ENCODE data around the gene SAT2.
A peak's percentile ranks its signal among the peaks of the same experiment; 100 is the strongest.
"Not testable (repeated sequence)": the region's sequence is repeated elsewhere in the genome, so short reads cannot be mapped to it uniquely, and the experiment has no call there.

The SAT2 gene

GRCh38 chr17:7633093-7633492 lies 5.5 kb upstream of the SAT2 start:
- DNase-seq = no peak

GRCh38 chr17:7632492-7632894 lies 4.9 kb upstream of the SAT2 start:
- DNase-seq = no peak

GRCh38 chr17:7631398-7632380 lies 4.1 kb upstream of the SAT2 start:
- no peak for DNase-seq

- DNase-seq = no peak
These were observed 2.4 kb upstream of the SAT2 start, which contains the start of gene SHBG for GRCh38 chr17:7629939-7630571. Gene SHBG (plus strand): TSS chr17:7630135. CDS start chr17:7630173, 38 bp downstream.

- DNase-seq = no peak
These were observed 718 bp downstream of the SAT2 start for GRCh38 chr17:7626956-7627249.

GRCh38 chr17:7626307-7626706 lies 1.3 kb downstream of the SAT2 start:
- no peak for DNase-seq

GRCh38 chr17:7625749-7626148 lies 1.9 kb downstream of the SAT2 start:
- not testable (repeated sequence) for DNase-seq

- DNase-seq = no peak
These were observed 4.0 kb downstream of the SAT2 start for GRCh38 chr17:7623661-7624060.

- DNase-seq = no peak
These were observed 6.8 kb downstream of the SAT2 start for GRCh38 chr17:7620835-7621234.

- no peak for DNase-seq
These were observed 9.0 kb downstream of the SAT2 start for GRCh38 chr17:7618608-7619007.

- DNase-seq = no peak
These were observed 12.3 kb downstream of the SAT2 start for GRCh38 chr17:7615265-7615747.

- DNase-seq = peak; percentile 96
These were observed 13.0 kb downstream of the SAT2 start, which contains the start of gene FXR2 for GRCh38 chr17:7614425-7615264. Gene FXR2 (minus strand): TSS chr17:7614897. CDS start chr17:7614532, 365 bp downstream.

- no peak for DNase-seq
These were observed 13.7 kb downstream of the SAT2 start for GRCh38 chr17:7613769-7614424.

- DNase-seq = no peak
These were observed 15.4 kb downstream of the SAT2 start for GRCh38 chr17:7612294-7612640.

- no peak for DNase-seq
These were observed 15.9 kb downstream of the SAT2 start for GRCh38 chr17:7611635-7612293.

GRCh38 chr17:7610641-7611040 lies 17.0 kb downstream of the SAT2 start:
- no peak for DNase-seq

GRCh38 chr17:7606280-7606679 lies 21.3 kb downstream of the SAT2 start:
- no peak for DNase-seq

- not testable (repeated sequence) for DNase-seq
These were observed 30.1 kb downstream of the SAT2 start for GRCh38 chr17:7597561-7597960.

- no peak for DNase-seq
These were observed 34.3 kb downstream of the SAT2 start for GRCh38 chr17:7593296-7593695.

- no peak for DNase-seq
These were observed 35.1 kb downstream of the SAT2 start for GRCh38 chr17:7592422-7593021.

- DNase-seq = no peak
These were observed 36.0 kb downstream of the SAT2 start for GRCh38 chr17:7591596-7591995.

- no peak for DNase-seq
These were observed 36.9 kb downstream of the SAT2 start for GRCh38 chr17:7590743-7591142.
